C1 segment of cervical spinal cord (tissue), 14 donors: ENCODE measurements around the gene SMARCE1.

ENCODE experiments used
- DNase-seq, 14 donors: peaks; one replicate each; lab custom pipeline; 2025; lab: John Stamatoyannopoulos, UW

Gene SMARCE1

GRCh38 chr17:40647624-40648383 is at the start of gene SMARCE1:
SMARCE1 (minus strand) TSS chr17:40647818; CDS start chr17:40645802, 2,016 bp downstream.
- DNase-seq: peak in 13 of 14 donors; percentile 42 to 85 (median 74)

- no peak for DNase-seq
These were observed 49.7 kb upstream of the SMARCE1 start for GRCh38 chr17:40697297-40697696.

GRCh38 chr17:40696651-40697072 is 49.0 kb upstream of the SMARCE1 start:
- no peak for DNase-seq

- DNase-seq: no peak
These were observed 48.4 kb upstream of the SMARCE1 start for GRCh38 chr17:40695874-40696472.

GRCh38 chr17:40694584-40694983 is 47.0 kb upstream of the SMARCE1 start:
- DNase-seq: no peak

GRCh38 chr17:40687106-40687505 is 39.5 kb upstream of the SMARCE1 start:
- no peak for DNase-seq

- DNase-seq: peak in 1 of 14 donors; percentile 19
These were observed 38.6 kb upstream of the SMARCE1 start for GRCh38 chr17:40686192-40686591.

GRCh38 chr17:40680998-40681397 is 33.4 kb upstream of the SMARCE1 start:
- DNase-seq: no peak

- DNase-seq: no peak
These were observed 31.9 kb upstream of the SMARCE1 start for GRCh38 chr17:40679523-40679907.

GRCh38 chr17:40678902-40679522 is 31.4 kb upstream of the SMARCE1 start:
- no peak for DNase-seq

- DNase-seq: no peak
These were observed 28.3 kb upstream of the SMARCE1 start for GRCh38 chr17:40675905-40676304.

- no peak for DNase-seq
These were observed 25.0 kb upstream of the SMARCE1 start for GRCh38 chr17:40672654-40673053.

- DNase-seq: peak in 1 of 14 donors; percentile 76
These were observed 23.7 kb upstream of the SMARCE1 start for GRCh38 chr17:40671282-40671681.

GRCh38 chr17:40666331-40666730 is 18.7 kb upstream of the SMARCE1 start:
- no peak for DNase-seq

GRCh38 chr17:40664582-40665333 is 17.1 kb upstream of the SMARCE1 start, which contains the start of gene KRT222:
KRT222 (minus strand) TSS chr17:40665177; CDS start chr17:40665099, 78 bp downstream.
- peak in 1 of 14 donors; percentile 72 for DNase-seq

- peak in 1 of 14 donors; percentile 7 for DNase-seq
These were observed 15.6 kb upstream of the SMARCE1 start for GRCh38 chr17:40663252-40663651.

GRCh38 chr17:40659911-40660310 is 12.3 kb upstream of the SMARCE1 start:
- no peak for DNase-seq

GRCh38 chr17:40658396-40658795 is 10.8 kb upstream of the SMARCE1 start:
- no peak for DNase-seq

- DNase-seq: no peak
These were observed 4.3 kb upstream of the SMARCE1 start for GRCh38 chr17:40651939-40652338.

GRCh38 chr17:40648384-40648968 is 858 bp upstream of the SMARCE1 start:
- peak in 4 of 14 donors; percentile 15 to 36 (median 30) for DNase-seq
